Naive thymus-derived CD4-positive, alpha-beta T cell (primary cell): Measurements from ENCODE around the gene NOP56. TPM values are rescaled to one million over a fixed set of nuclear protein-coding genes. Genes with fewer than 3 reads are reported as not detected.

Source experiments
- ATAC-seq: fragments of 150-1000 bp; cut with Tn5 transposase; 2 replicates; pipeline ENCODE4 v1.10.0; 2021; ENCODE audit warnings: mild to moderate bottlenecking, moderate library complexity
- CTCF ChIA-PET: fragments of 350-600 bp; sonication (Branson Sonifier 250); formaldehyde crosslinking; loops from one replicate; lab custom pipeline; 2021; ENCODE audit warnings: antibody characterized with exemption; lab: Charles Lee
- POLR2A ChIA-PET: fragments of 350-600 bp; sonication (Branson Sonifier 250); formaldehyde crosslinking; loops from one replicate; lab custom pipeline; 2021; ENCODE audit warnings: antibody characterized with exemption, inconsistent platforms; lab: Charles Lee
- DNase-seq, 9 donors: peaks; one replicate each; pipeline versions ENCODE4 v3.0.0 to v3.0.0-alpha.2; 2020 to 2022; ENCODE audit warnings: mixed read lengths in 1 of 9
- H3K27ac ChIP-seq: one replicate; pipeline ENCODE4 v1.7.0; 2013; ENCODE audit warnings: mild to moderate bottlenecking, low read depth, low read length, moderate library complexity
- H3K27me3 ChIP-seq, 2 donors: one replicate each; pipeline ENCODE4 v1.7.0; 2013; ENCODE audit warnings: low read length in 2 of 2, mild to moderate bottlenecking in 2 of 2, moderate library complexity in 2 of 2; ENCODE audit not compliant: control insufficient read depth in 2 of 2, insufficient read depth in 2 of 2
- H3K36me3 ChIP-seq, 3 experiments: 1 replicate in 2 of 3; 2 replicates in 1 of 3; pipeline ENCODE4 v1.7.0; 2013; ENCODE audit warnings: low read length in 3 of 3, mild to moderate bottlenecking in 3 of 3, moderate library complexity in 1 of 3; ENCODE audit not compliant: insufficient read depth in 3 of 3, control insufficient read depth in 2 of 3
- H3K4me1 ChIP-seq, 2 donors: one replicate each; pipeline ENCODE4 v1.7.0; 2013; ENCODE audit warnings: low read length in 2 of 2, mild to moderate bottlenecking in 2 of 2, moderate library complexity in 1 of 2; ENCODE audit not compliant: control insufficient read depth in 2 of 2, insufficient read depth in 2 of 2
- H3K4me3 ChIP-seq: 2 replicates; pipeline ENCODE4 v1.7.0; 2013; ENCODE audit warnings: mild to moderate bottlenecking, low read length
- H3K9me3 ChIP-seq, 3 experiments: 1 replicate in 2 of 3; 2 replicates in 1 of 3; pipeline ENCODE4 v1.7.0; 2013; ENCODE audit warnings: low read length in 3 of 3; ENCODE audit not compliant: control insufficient read depth in 2 of 3
- H3K27ac Mint-ChIP-seq, 9 donors: one replicate each; pipeline ENCODE4 v1.8.0; 2020 to 2022; ENCODE audit warnings: mixed read lengths in 9 of 9, mild to moderate bottlenecking in 8 of 9, moderate library complexity in 5 of 9, inconsistent platforms in 2 of 9
- H3K27me3 Mint-ChIP-seq, 5 donors: one replicate each; pipeline ENCODE4 v1.8.0; 2021 to 2022; ENCODE audit warnings: mixed read lengths in 5 of 5, mild to moderate bottlenecking in 1 of 5
- H3K36me3 Mint-ChIP-seq, 5 donors: one replicate each; pipeline ENCODE4 v1.8.0; 2020 to 2022; ENCODE audit warnings: mixed read lengths in 5 of 5, mild to moderate bottlenecking in 3 of 5, inconsistent platforms in 1 of 5
- H3K4me1 Mint-ChIP-seq, 7 donors: one replicate each; pipeline ENCODE4 v1.8.0; 2020 to 2022; ENCODE audit warnings: mixed read lengths in 7 of 7, mild to moderate bottlenecking in 3 of 7, inconsistent platforms in 1 of 7
- H3K4me3 Mint-ChIP-seq, 10 donors: one replicate each; pipeline ENCODE4 v1.8.0; 2020 to 2022; ENCODE audit warnings: mild to moderate bottlenecking in 10 of 10, mixed read lengths in 10 of 10, moderate library complexity in 6 of 10, inconsistent platforms in 2 of 10
- H3K9me3 Mint-ChIP-seq, 11 donors: one replicate each; pipeline ENCODE4 v1.8.0; 2020 to 2022; ENCODE audit warnings: mixed read lengths in 11 of 11, mild to moderate bottlenecking in 4 of 11, inconsistent platforms in 1 of 11, moderate library complexity in 1 of 11
- intact Hi-C, 2 donors: fragments of 100-400 bp; cut with micrococcal nuclease; formaldehyde crosslinking; loops; one replicate each; pipeline ENCODE4 v1.15.1; 2023
- polyA plus RNA-seq, 2 donors: library from polyadenylated mRNA; unstranded; fragments of 300-500 nt; fragmentation: Illumina TruSeq; gene quantifications; one replicate each; pipeline ENCODE4 v1.2.3, GENCODE V29; 2021
- total RNA-seq, 6 experiments: library from RNA in 5 of 6; stranded (reverse) in 5 of 6; gene quantifications; 1 replicate in 5 of 6; 2 replicates in 1 of 6; pipeline ENCODE4 v1.2.3 and lab custom pipeline; 2021 to 2026

NOP56 gene
- total and polyA plus RNA-seq, 7 experiments from 2014 or later = 89.0 to 375 (median 270) TPM

DNA sequence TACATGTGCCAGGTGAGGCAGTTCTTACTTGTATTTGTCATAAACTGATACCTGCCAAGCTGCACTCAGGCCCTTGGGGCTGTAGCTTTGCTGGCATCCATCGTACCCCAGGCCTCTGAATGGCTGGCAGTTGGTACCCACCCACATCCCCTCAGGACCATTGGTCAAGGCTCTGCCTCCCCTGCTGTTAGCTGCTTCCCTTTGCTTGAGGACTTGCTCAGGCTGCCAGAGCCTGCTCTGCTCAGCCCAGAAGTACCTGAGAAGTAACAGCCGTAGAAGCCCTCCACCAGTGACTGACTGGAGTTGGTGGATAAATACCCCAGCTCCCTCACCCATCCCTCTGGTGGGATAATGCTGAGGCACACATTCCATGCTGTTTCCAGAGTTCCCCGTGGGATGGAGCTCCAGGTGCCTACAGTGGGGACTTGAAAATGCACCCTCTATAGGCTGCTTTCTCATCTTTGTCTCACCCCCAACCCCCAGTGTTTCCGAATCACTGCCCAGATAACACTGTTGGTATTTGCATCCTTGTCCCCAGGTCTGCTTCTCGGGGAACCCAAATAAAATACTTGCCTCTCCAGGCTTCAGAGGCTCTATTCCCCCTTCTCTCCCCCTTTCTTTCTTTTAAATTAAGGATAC, 47.5 kb downstream of the NOP56 start:
- peak overlapping the region in 1 of 9 donors; percentile 24 for H3K27ac Mint-ChIP-seq
- POLR2A ChIA-PET = interaction anchor here (0.9 to 1.8 kb wide), 2 partner anchors 10 to 42 kb away, joined by 3 to 4 read pairs; no protein-coding TSS in a partner anchor
- peaks cover 0 to 3% (median 2%) of the 10 kb centered on the region in 7 donors for H3K4me1 Mint-ChIP-seq

GRCh38 chr20:2700913-2701620, 48.6 kb downstream of the NOP56 start:
- DNase-seq = no peak
- no peaks in the 10 kb centered on the region for H3K9me3 ChIP-seq
- Mint-ChIP-seq H3K27ac (no peak overlapping the region), H3K4me1 (peaks cover 0 to 2% (median 0%) of the 10 kb centered on the region in 7 donors), H3K36me3 (peaks cover 0 to under 1% (median 0%) of the 10 kb centered on the region in 5 donors), H3K27me3 (peaks cover under 1 to 15% (median 2%) of the 10 kb centered on the region in 5 donors), H3K9me3 (no peaks in the 10 kb centered on the region), H3K4me3 (no peak overlapping the region)
- no peak overlapping the region for H3K27ac ChIP-seq
- H3K4me1 ChIP-seq = no peaks in the 10 kb centered on the region
- ChIA-PET POLR2A (interaction anchor here (1.8 kb wide), 1 partner anchor 41 kb away, joined by 4 read pairs; no protein-coding TSS in a partner anchor), CTCF (no interaction called here)
- no peaks in the 10 kb centered on the region for H3K27me3 ChIP-seq
- no peak for ATAC-seq
- intact Hi-C loops = no loop called here
- no peaks in the 10 kb centered on the region for H3K36me3 ChIP-seq
- no peak overlapping the region for H3K4me3 ChIP-seq

More for the DNA sequence above, 47.5 kb downstream of the NOP56 start:
- H3K9me3 ChIP-seq = no peaks in the 10 kb centered on the region
- intact Hi-C loops = no loop called here
- no peaks in the 10 kb centered on the region for H3K27me3 ChIP-seq
- ATAC-seq (no peak), DNase-seq (no peak)
- CTCF ChIA-PET = interaction anchor here (1.6 kb wide), 1 partner anchor 15 kb away, joined by 3 read pairs; no protein-coding TSS in a partner anchor
- Mint-ChIP-seq H3K4me3 (no peak overlapping the region), H3K27me3 (peaks cover 9 to 26% (median 12%) of the 10 kb centered on the region in 5 donors), H3K36me3 (peaks cover 0 to 4% (median 0%) of the 10 kb centered on the region in 5 donors), H3K9me3 (peaks cover 0 to 1% (median 0%) of the 10 kb centered on the region in 11 donors)
- no peaks in the 10 kb centered on the region for H3K36me3 ChIP-seq
- no peaks in the 10 kb centered on the region for H3K4me1 ChIP-seq
- H3K27ac ChIP-seq = no peak overlapping the region
- H3K4me3 ChIP-seq = no peak overlapping the region

DNA sequence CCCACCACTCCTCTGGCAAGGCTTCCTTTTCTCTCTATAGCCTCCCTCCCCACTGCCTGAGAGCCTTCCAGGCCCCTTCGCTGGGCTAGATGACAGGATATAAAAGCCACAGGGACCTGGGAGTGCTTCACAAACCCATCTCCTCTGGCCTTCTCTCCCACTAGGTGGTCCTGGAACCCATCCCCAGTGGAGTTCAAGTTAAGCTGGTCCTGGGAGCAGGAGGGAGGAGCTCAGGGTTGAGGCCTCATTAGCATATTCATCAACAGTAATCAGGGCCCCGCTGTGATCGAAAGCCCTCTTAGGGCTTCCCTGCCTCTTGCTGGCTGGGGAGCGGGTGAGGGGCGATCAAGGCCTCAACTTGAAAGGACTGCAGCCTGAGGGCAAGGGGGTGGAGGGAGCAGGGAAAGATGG, 49.2 kb downstream of the NOP56 start:
- Histone ChIP-seq H3K9me3 (no peaks in the 10 kb centered on the region), H3K27me3 (no peaks in the 10 kb centered on the region), H3K36me3 (no peaks in the 10 kb centered on the region), H3K27ac (no peak overlapping the region), H3K4me1 (no peaks in the 10 kb centered on the region), H3K4me3 (no peak overlapping the region)
- intact Hi-C loops = no loop called here
- Mint-ChIP-seq H3K9me3 (no peaks in the 10 kb centered on the region), H3K4me3 (no peak overlapping the region), H3K4me1 (peaks cover 0 to 8% (median 0%) of the 10 kb centered on the region in 7 donors), H3K36me3 (no peaks in the 10 kb centered on the region), H3K27me3 (peaks cover 0 to 9% (median 0%) of the 10 kb centered on the region in 5 donors), H3K27ac (no peak overlapping the region)
- CTCF ChIA-PET = interaction anchor here (0.7 kb wide), 1 partner anchor 376 kb away, joined by 4 read pairs; no protein-coding TSS in a partner anchor
- DNase-seq (no peak), ATAC-seq (no peak)
- POLR2A ChIA-PET = no interaction called here

GRCh38 chr20:2703716-2704475, 51.5 kb downstream of the NOP56 start:
- DNase-seq = no peak
- H3K27ac Mint-ChIP-seq = no peak overlapping the region
- no peak overlapping the region for H3K4me3 Mint-ChIP-seq
- H3K36me3 ChIP-seq = no peaks in the 10 kb centered on the region
- intact Hi-C loops = no loop called here
- no peak overlapping the region for H3K27ac ChIP-seq
- no peak overlapping the region for H3K4me3 ChIP-seq
- H3K27me3 Mint-ChIP-seq = peaks cover 0 to 10% (median 0%) of the 10 kb centered on the region in 5 donors
- CTCF ChIA-PET = interaction anchor here (0.7 kb wide), 1 partner anchor 175 kb away, joined by 3 read pairs; no protein-coding TSS in a partner anchor
- peaks cover 0 to 16% (median 0%) of the 10 kb centered on the region in 7 donors for H3K4me1 Mint-ChIP-seq
- POLR2A ChIA-PET = no interaction called here
- ATAC-seq = no peak
- no peaks in the 10 kb centered on the region for H3K27me3 ChIP-seq
- no peaks in the 10 kb centered on the region for H3K9me3 Mint-ChIP-seq
- no peaks in the 10 kb centered on the region for H3K4me1 ChIP-seq
- H3K9me3 ChIP-seq = no peaks in the 10 kb centered on the region
- H3K36me3 Mint-ChIP-seq = no peaks in the 10 kb centered on the region

GRCh38 chr20:2705931-2706645, 53.7 kb downstream of the NOP56 start:
- CTCF ChIA-PET = interaction anchor here (1.2 kb wide), 1 partner anchor 47 kb away, joined by 4 read pairs; no protein-coding TSS in a partner anchor
- Histone ChIP-seq H3K4me3 (no peak overlapping the region), H3K27ac (no peak overlapping the region), H3K4me1 (no peaks in the 10 kb centered on the region), H3K27me3 (no peaks in the 10 kb centered on the region), H3K9me3 (no peaks in the 10 kb centered on the region), H3K36me3 (no peaks in the 10 kb centered on the region)
- Mint-ChIP-seq H3K4me3 (no peak overlapping the region), H3K4me1 (peaks cover 0 to 16% (median 0%) of the 10 kb centered on the region in 7 donors), H3K27ac (peak overlapping the region in 1 of 9 donors; percentile 82), H3K36me3 (no peaks in the 10 kb centered on the region), H3K27me3 (peaks cover 0 to 5% (median 0%) of the 10 kb centered on the region in 5 donors), H3K9me3 (no peaks in the 10 kb centered on the region)
- no peak for DNase-seq
- no peak for ATAC-seq
- POLR2A ChIA-PET = no interaction called here
- intact Hi-C loops = no loop called here
